CMK (cell line): ENCODE measurements around the gene SORCS2.

Experiments used
- DNase-seq: peaks from one replicate; pipeline ENCODE4 v3.0.0-alpha.2; 2010; ENCODE audit warnings: low read depth

The SORCS2 gene

GRCh38 chr4:7326306-7326692 is 134.0 kb downstream of the SORCS2 start:
- DNase-seq = no peak

GRCh38 chr4:7326693-7327340 is 134.5 kb downstream of the SORCS2 start:
- no peak for DNase-seq

GRCh38 chr4:7327341-7327885 is 135.1 kb downstream of the SORCS2 start:
- no peak for DNase-seq

GRCh38 chr4:7328162-7328912 is 136.0 kb downstream of the SORCS2 start:
- no peak for DNase-seq

- no peak for DNase-seq
Measured at GRCh38 chr4:7328913-7329638, 136.7 kb downstream of the SORCS2 start.

- no peak for DNase-seq
Measured at GRCh38 chr4:7330031-7330596, 137.8 kb downstream of the SORCS2 start.

GRCh38 chr4:7330811-7331681 is 138.7 kb downstream of the SORCS2 start:
- no peak for DNase-seq

- DNase-seq = no peak
Measured at GRCh38 chr4:7331682-7332000, 139.3 kb downstream of the SORCS2 start.

- DNase-seq = no peak
Measured at GRCh38 chr4:7332216-7333023, 140.1 kb downstream of the SORCS2 start.

- DNase-seq = no peak
Measured at GRCh38 chr4:7333024-7333780, 140.9 kb downstream of the SORCS2 start.

- no peak for DNase-seq
Measured at GRCh38 chr4:7333801-7334421, 141.6 kb downstream of the SORCS2 start.

GRCh38 chr4:7334521-7335275 is 142.4 kb downstream of the SORCS2 start:
- DNase-seq = no peak

GRCh38 chr4:7335344-7336066 is 143.2 kb downstream of the SORCS2 start:
- peak; percentile 48 for DNase-seq

GRCh38 chr4:7336067-7336569 is 143.8 kb downstream of the SORCS2 start:
- no peak for DNase-seq

GRCh38 chr4:7336732-7337131 is 144.4 kb downstream of the SORCS2 start:
- DNase-seq = no peak

GRCh38 chr4:7337196-7338058 is 145.1 kb downstream of the SORCS2 start:
- DNase-seq = no peak

- no peak for DNase-seq
Measured at GRCh38 chr4:7338059-7338452, 145.7 kb downstream of the SORCS2 start.
